Fibroblast of pulmonary artery (primary cell): ENCODE measurements around the gene ZNF91.
"Not testable (repeated sequence)": the region's sequence is repeated elsewhere in the genome, so short reads cannot be mapped to it uniquely, and the experiment has no call there.

Experiments used
- DNase-seq: peaks from one replicate; pipeline ENCODE4 v3.0.0-alpha.2; 2010; ENCODE audit warnings: low read depth
- H3K4me3 ChIP-seq: replicated peaks from 2 replicates; pipeline ENCODE4 v1.5.1; 2011; ENCODE audit warnings: low read depth, mild to moderate bottlenecking, control low read depth, low read length, moderate library complexity
- TF ChIP-seq, protein P1 (sequence below): IDR thresholded peaks from 2 replicates; pipeline ENCODE4 v1.5.1; 2011; ENCODE audit warnings: mild to moderate bottlenecking, control low read depth, low read length, inconsistent platforms; ENCODE audit errors: missing control alignments

The ZNF91 gene

DNA sequence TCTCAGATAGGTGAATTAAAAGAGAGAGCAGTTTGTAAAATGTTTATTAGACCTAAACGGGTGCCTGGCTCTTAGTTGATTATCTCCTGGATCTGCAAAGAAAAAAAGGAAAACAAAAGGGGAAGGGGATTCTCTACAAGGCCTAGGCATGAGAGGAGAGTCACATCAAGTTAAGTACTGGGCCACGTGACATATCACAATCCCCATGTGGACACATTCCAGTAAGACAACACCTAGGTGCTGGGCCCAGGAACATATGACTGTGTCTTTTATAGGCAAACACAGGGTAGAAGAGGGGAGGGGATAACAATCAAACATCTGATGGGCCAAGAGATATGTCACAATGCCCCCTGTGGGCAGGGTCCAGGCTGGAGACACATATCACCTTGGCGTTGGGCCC lies 4.2 kb upstream of the ZNF91 start:
- DNase-seq, result no peak

DNA sequence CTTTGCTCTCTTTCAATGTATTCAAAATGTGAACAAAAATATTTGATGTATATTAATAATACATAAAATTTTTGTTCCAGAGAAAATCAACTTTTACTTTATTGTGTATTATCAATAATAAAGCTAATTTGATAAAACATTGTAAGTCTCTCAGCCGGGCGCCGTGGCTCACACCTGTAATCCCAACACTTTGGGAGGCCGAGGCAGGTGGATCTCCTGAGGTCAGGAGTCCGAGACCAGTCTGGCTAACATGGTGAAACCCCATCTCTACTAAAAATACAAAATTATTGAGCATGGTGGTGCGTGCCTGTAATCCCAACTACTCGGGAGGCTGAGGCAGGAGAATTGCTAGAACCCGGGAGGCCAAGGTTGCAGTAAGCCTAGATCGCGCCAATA lies 449 bp upstream of the ZNF91 start:
- DNase-seq, result not testable (repeated sequence)
- peak overlapping the region; percentile 94 for H3K4me3 ChIP-seq

More for the DNA sequence above, 4.2 kb upstream of the ZNF91 start:
- TF ChIP-seq, protein P1, sequence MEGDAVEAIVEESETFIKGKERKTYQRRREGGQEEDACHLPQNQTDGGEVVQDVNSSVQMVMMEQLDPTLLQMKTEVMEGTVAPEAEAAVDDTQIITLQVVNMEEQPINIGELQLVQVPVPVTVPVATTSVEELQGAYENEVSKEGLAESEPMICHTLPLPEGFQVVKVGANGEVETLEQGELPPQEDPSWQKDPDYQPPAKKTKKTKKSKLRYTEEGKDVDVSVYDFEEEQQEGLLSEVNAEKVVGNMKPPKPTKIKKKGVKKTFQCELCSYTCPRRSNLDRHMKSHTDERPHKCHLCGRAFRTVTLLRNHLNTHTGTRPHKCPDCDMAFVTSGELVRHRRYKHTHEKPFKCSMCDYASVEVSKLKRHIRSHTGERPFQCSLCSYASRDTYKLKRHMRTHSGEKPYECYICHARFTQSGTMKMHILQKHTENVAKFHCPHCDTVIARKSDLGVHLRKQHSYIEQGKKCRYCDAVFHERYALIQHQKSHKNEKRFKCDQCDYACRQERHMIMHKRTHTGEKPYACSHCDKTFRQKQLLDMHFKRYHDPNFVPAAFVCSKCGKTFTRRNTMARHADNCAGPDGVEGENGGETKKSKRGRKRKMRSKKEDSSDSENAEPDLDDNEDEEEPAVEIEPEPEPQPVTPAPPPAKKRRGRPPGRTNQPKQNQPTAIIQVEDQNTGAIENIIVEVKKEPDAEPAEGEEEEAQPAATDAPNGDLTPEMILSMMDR, result no peak
- H3K4me3 ChIP-seq, result no peak overlapping the region

DNA sequence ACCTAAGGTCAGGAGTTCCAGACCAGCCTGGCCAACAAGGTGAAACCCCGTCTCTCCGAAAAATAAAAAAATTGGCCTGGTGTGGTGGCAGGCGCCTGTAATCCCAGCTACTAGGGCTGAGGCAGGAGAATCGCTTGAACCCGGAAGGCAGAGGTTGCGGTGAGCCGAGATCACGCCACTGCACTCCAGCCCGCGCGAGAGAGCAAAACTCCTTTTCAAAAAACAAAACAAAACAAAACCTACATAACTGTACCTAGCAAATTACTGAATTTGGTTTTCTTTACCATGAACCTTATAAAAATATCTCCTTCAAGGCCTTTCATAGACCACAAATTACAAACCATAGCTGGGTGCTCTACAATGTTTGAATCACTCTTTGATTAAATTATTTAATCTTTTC lies 760 bp downstream of the ZNF91 start:
- DNase-seq, result peak; percentile 36
- H3K4me3 ChIP-seq, result peak overlapping the region; percentile 94
- TF ChIP-seq, protein P1, result no peak

DNA sequence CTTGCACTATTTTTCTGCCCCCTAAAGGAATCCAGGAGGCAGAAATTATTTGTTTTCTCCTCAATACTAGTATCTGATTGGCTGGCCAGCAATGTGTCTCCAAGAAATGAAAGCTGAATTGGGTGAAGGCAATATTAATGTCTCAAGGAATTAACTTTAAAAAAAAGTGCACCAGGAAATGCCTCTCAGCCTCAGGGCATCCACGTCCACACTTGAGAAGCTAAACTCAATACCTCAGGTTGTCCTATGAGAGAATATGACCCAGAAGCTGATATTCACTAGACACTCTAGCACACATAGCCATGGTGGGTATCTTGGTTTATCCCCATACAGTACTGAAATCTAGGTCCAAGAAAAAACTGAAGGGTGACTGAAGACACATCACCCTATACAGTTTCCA lies 2.1 kb downstream of the ZNF91 start:
- TF ChIP-seq, protein P1, result no peak
- no peak overlapping the region for H3K4me3 ChIP-seq
- DNase-seq, result peak; percentile 15

DNA sequence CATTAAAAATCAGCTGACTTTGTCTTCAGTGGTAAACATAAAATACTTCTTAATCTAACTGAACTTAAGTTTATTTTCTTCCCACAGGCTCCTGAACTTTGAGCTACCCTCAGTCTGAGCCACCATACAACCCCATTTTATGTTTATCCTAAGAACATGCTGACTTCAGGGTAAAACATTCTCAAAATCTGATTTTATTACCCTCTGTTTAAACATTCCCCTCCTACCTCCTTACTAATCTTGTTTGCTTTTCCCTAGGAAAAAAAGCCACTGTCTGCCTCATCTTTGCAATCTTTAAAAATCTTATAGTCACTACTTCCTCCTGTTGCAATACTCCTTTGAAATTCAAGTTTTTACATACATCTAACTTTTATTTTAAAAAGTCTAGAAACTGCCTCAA lies 4.0 kb downstream of the ZNF91 start:
- no peak for DNase-seq
- TF ChIP-seq, protein P1, result no peak
- H3K4me3 ChIP-seq, result no peak overlapping the region

DNA sequence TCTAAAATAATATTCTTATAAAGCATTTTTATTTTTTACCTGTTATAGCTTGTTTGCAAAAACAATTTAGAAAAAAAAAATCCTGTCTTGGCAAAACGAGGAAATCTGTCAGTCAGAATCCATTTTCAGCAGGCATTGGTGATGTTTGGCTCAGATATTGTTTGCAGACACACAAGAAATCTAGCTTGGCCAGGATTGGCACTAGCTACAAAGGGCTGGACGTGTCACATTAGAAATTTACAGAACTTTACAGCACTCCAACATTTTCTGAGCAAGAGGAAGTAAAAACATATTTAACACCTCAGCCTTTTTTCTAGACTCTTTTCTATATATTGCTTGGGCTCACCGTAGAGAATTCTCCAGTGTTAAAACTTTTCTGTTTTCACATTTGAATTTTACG lies 9.9 kb downstream of the ZNF91 start:
- DNase-seq, result no peak
- TF ChIP-seq, protein P1, result no peak
- H3K4me3 ChIP-seq, result no peak overlapping the region

DNA sequence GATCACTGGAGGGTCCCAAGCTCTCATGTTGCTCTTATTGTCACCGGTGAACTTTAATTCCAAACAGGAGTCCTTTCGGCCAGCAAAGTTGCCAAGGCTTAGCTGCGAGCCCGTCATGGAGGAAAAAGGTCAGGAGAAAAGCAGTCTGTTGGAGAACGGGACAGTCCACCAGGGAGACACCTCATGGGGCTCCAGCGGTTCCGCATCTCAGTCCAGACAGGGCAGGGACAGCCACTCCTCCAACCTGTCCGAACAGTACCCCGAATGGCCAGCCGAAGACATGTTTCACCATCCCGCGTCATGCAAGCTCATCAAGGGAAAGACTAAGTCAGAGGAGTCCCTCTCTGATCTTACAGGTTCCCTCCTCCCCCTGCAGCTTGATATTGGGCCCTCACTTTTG lies 10.4 kb downstream of the ZNF91 start:
- TF ChIP-seq, protein P1, result no peak
- no peak overlapping the region for H3K4me3 ChIP-seq
- DNase-seq, result no peak

DNA sequence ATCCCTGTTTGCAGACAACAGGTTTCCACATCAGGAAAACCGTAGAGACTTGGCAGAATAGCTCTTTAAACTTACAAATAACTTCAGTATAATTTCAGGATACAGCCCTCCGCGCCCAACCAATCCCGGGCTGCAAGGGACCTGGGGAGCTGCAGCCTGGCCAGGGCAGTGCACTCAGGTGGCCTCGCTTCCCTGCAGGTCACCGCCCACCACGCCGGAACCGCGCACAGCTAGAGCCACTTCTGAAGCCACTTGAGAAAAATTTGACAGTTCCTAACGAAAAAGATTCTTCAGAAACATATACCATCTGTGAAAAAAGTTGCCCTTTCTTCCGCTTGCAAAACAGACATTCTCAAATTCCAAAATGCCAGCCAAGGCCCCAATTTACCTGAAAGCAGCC lies 11.1 kb downstream of the ZNF91 start:
- no peak overlapping the region for H3K4me3 ChIP-seq
- TF ChIP-seq, protein P1, result no peak
- no peak for DNase-seq
